HG03097 (cell line): ENCODE results near the gene NFYC.

Source experiments
- ATAC-seq: cut with Tn5 transposase; IDR thresholded peaks from one replicate; pipeline ENCODE4 v1.9.1; 2021; ENCODE audit not compliant: unreplicated experiment, low FRiP score

Gene NFYC

DNA sequence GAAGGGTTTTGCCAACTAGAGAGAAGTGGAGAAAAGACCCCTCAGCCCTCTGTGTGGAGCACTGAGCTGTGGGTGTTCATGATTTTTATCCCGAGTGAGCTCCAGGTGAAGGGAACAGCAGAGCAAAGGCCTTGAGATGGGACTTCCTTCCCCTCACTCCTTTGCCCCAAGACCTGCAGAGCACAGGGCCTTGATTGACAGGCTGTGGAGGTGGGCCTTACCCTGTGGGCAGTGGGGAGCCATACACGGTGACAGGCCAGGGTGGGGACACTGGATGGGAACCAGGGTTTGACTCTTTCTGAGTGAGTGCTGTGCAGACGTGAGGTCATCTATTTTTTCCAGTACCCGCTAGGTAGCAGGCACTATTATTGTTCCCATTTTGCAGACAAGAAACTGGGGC, 102.5 kb downstream of the NFYC start:
- no peak for ATAC-seq

GRCh38 chr1:40794974-40795715, 103.6 kb downstream of the NFYC start:
- ATAC-seq = no peak

- no peak for ATAC-seq
Observed at GRCh38 chr1:40795811-40796586, 104.5 kb downstream of the NFYC start.

DNA sequence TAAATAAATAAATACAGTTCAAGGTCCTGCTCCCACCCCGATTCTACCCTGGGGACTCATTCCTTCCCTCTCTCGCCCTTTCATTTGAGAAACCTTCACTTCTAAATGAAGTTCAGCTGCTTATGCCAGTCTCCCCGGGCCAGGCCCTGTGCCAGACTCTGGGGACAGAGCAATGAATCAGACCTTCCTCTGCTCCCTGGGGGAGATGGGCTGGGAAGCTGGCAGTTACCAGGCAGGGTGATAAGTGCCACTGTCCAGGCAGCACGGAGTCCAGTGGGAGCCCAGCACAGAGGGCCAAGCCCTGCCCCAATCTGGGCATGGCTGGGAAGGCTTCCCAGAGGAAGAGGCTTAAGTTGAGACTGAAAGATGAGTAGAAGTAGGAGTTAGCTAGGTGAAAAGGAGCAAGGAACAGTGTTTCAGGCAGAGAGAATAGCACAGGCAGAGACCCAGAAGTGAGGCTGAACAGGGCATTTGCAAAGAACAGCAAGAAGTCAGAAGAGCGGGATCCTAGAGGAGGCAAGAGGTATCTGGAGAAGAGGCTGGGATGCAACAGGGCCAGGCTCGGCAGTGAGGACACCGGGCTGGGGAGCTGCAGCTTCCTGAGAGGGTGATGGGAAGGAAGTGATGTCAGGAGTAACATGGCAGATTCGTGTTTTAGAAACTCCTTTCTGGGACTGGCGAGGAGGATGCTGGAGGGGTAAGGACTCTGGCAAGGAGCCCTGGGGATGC, 105.6 kb downstream of the NFYC start:
- no peak for ATAC-seq

DNA sequence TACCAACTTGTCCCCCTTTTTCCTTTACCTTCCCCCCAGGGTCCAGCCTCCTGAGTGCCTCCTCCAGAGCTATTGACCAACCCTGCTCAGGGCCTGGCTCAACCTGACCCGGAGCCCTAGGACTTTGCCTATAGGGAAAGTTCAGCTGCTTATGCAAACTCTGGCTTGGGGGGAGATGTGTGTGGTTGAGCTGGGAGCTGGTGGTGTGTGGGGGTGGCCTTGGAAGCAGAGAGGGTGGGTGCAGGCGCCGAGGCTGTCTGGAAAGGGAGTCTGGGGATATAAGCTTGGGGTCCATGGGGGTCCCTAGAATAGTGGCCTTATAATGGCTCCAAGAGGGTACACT, 106.1 kb downstream of the NFYC start:
- no peak for ATAC-seq

DNA sequence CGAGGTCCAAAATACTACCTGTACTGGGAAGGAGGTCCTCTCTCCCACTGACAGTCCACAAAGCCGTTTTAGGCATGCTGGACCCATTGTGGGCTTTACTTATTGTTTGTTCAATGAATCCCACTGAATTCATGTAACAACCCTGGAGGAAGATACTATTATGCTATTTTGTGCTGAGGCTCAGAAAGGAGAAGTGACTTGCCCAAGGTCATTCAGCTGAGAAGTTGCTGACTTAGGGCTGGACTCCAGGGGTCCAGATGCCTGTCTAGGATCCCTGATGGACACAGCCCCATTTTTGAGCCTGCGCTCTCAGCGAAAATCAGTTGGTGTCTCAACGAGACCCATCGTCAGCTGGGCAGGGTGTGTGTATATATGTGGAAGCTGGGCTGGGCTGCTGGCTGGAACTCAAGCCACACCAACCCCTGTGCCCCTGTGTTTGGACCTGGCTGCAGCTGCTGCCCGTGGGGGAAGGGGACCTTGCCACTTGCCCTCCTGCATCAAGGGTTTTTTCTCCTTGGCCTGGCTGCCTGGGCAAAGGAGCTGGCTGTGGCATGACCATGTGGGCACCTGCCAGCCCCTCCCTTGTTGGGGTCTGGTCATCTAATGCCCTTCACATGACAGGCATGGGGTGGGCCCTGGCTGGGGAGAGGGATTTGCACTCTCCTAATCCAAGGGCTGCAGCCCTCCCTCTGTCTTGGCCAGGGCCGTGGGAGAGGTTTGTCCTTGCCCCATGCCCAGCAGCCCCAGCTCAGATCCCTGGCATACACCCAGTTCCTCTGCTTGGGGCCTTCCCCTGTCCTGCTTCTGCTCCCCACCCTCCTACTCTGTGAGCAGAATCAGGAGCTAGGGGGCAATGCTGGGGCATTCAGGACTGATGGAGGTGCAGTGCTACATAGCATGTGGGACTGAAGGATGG, 107.1 kb downstream of the NFYC start:
- no peak for ATAC-seq

GRCh38 chr1:40799351-40799867, 107.9 kb downstream of the NFYC start:
- no peak for ATAC-seq

- ATAC-seq = no peak
Observed at GRCh38 chr1:40801742-40802077, 110.2 kb downstream of the NFYC start.

DNA sequence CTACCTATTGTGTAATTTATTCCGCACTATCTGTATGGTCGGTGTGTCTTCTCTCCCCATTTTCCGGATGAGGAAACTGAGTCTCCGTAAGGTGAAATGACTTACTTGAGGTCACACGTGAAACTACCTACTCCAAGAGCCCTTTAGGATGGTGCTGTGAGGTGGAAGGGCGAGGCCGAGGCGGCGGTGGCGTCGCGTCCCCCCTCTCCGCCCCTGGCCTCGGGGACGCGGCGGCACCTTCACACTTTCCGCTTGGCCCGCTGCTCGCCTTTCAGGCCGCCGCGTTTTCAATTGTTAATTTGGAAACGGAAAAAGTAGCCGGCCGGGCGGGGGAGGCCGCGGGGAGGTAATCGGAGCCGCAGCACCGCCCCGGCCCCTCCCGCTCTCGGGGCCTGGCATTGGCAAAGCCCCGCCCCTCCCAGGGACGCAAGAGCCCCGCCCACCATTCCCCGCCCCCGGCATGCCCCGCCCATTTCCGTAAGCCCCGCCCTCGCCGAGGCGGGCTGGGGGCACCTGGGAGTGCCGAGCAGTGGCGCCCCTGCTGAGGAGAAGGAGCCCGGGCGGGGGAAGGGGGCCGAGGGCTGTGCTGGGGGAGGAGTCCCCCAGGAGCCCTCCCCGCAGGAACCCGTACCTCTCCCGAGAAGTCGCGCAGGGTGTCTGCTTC, 110.7 kb downstream of the NFYC start:
- ATAC-seq = no peak

DNA sequence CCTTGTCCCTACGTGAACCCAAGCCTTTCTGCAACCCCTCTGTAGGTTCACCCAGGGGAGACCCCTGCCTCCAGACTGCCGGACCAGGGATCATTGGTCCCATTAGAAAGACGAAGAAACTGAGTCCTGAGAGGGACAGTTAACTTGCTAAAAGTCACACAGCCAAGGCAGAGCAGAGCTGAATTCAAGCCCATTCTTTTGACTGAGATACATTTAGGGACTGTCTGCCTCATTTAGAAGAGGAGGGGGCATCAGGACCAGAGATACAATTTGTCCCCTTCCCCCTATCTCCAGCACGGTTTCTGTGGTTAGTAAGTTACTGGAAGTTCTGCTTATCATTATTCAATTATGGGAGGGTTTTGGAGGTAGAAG, 111.2 kb downstream of the NFYC start:
- ATAC-seq = no peak

DNA sequence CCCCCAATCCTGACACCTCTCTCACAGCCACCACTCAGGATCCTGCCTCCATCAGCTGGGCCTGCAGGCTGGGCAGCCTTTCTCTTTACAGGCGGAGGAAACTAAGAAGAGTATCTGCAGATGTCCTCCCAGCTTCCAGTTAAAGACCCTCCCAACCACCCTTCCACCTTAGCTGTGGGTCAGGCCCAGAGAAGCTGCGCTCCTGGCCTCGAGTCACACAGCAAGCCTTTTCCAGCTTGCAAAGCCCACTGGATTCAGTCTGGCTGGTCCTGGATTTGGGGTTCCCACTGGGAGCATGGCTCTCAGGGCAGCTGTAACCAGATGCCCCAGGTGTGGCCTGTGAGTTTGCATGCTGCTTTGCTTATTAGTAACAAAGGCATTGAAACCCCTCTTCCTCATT, 111.9 kb downstream of the NFYC start:
- no peak for ATAC-seq

- no peak for ATAC-seq
Observed at GRCh38 chr1:40803902-40804301, 112.4 kb downstream of the NFYC start.

DNA sequence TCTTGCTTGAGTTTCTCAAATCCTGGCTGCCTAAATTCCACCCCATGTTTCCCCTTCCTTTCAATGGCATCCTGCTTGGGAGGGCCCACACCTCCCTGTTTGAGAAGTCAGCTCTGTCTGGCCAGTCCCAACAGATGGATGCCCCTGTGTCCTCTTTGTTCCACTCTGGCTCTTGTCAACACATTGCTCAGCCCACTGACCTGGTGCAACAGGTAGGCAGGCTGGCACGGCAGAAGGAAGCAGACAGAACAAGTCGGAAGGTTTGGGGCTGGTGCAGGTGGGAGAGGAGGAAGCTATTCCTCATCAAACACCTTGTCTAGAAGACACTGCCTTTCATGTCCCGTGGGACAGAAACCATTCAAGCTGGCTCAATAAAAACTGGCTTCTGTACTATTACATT, 114.7 kb downstream of the NFYC start:
- no peak for ATAC-seq

DNA sequence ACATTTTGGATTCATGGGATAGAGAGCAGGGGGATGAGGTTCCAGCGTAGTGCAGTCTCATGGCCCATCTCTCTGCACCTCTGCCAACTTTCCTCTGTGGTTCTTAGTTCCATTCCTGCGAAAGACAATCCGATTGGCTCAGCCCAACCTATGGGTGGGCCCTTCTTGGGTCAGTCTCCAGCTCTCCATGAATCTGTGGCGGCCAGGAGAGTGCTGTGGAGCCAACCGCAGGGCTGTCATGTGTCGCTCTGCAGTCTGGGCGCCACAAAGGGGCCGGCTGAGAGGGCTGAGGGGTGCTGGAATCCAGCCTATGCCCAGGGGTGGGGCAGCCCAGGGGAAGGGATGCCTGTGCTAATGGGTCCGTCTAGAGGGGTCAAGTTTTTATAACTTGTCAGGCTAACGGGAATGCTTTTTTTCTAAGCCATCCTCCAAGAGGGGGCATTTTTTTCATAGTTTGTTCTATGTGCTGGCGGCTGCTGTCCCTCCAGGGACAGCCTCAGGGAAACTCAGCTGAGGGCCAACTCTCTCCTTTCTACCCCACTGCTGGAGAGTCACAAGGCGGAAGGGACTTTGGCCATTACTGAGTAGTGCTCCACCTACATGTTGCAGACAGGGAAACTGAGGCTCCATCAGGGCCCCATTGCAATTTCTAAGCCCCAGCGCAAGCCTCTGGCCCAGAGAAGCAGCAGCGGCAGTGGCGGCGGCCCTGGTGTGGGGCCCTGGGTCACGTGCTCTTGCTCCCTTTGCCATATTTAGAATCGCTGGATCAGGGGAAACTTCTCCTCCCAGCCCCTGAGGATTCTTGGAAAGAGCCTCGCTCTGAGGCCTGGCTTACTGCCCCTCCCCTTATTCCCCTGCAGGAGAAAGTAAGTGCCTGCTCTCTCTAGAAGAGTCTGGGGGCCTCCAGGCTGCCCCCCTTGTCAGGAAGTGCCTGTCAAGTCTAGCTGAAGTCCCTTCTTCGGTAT, 115.5 kb downstream of the NFYC start:
- ATAC-seq = no peak

- no peak for ATAC-seq
Observed at GRCh38 chr1:40808002-40808401, 116.5 kb downstream of the NFYC start.

DNA sequence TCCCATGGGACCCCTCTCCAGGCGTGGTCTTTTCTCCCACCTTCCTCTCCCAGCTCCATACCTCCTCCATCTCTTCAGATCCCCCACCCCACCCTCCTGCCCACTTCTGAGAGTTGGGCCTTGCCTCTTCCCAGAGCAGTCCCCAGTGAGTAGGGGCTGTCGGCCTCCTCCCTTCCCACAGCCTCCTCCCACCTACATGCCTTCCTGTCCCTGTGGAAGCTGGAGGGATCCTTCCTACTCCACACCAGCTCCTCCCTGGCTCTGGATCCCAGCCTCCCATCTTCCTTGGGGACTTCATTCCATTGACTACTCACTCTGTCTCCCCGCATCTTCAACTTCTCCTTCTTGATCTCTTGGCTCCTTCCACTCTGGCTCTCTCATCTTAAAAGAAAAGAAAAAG, 116.9 kb downstream of the NFYC start:
- ATAC-seq = no peak

- no peak for ATAC-seq
Observed at GRCh38 chr1:40808909-40809308, 117.4 kb downstream of the NFYC start.

DNA sequence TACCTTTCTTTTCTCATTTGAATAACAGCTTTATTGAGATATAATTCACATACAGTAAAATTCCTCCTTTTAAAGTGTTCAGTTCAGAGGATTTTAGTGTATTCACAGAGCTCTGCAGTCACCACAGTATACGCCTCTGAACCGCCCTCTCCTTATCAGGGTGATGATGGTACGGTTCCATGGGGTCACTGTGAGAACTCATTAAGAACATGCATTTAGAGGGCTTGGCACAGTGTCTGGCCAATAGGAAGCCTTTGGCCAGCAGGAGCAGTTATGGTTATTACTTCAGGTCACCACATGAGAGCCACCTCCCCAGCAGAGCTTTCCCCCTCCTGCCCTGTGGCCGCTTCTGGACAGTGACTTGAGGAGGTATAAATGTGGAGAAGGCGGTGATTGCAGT, 119.4 kb downstream of the NFYC start:
- no peak for ATAC-seq

GRCh38 chr1:40815420-40815819, 123.9 kb downstream of the NFYC start:
- ATAC-seq = no peak
